Hepatocyte (in vitro differentiated cells): ENCODE data around the gene ERFE.

Experiments used
- CTCF ChIP-seq: fragments of 200-600 bp; sonication (generic); IDR thresholded peaks from 2 replicates; pipeline ENCODE4 v1.5.1; 2016; ENCODE audit warnings: antibody characterized with exemption, mild to moderate bottlenecking; ENCODE audit not compliant: poor library complexity
- EZH2 ChIP-seq: fragments of 200-600 bp; sonication (generic); IDR thresholded peaks from 2 replicates; pipeline ENCODE4 v1.6.1; 2016; ENCODE audit warnings: antibody characterized with exemption, mild to moderate bottlenecking, borderline replicate concordance
- EZH2phosphoT487 ChIP-seq: fragments of 200-600 bp; sonication (generic); IDR thresholded peaks from one replicate; pipeline ENCODE4 v1.6.1; 2018; ENCODE audit warnings: antibody characterized with exemption, mild to moderate bottlenecking, low read depth, moderate library complexity; ENCODE audit not compliant: unreplicated experiment, severe bottlenecking

- TF ChIP-seq CTCF, result no peak
- no peak for TF ChIP-seq EZH2
- TF ChIP-seq EZH2phosphoT487, result no peak
Observed at GRCh38 chr2:238151205-238151604, 7.6 kb upstream of the ERFE start.
